ENCODE results near the gene VASN.

The VASN gene

GRCh38 chr16:4354512-4355409 is 16.9 kb upstream of the VASN start:
- DNase-seq: no peak

- no peak for DNase-seq
Measured at GRCh38 chr16:4356820-4357219, 14.8 kb upstream of the VASN start.

GRCh38 chr16:4358236-4358635 is 13.4 kb upstream of the VASN start:
- DNase-seq: no peak

- peak; percentile 67 for DNase-seq
Measured at GRCh38 chr16:4358831-4359561, 12.7 kb upstream of the VASN start.

- no peak for DNase-seq
Measured at GRCh38 chr16:4359914-4360313, 11.7 kb upstream of the VASN start.

- no peak for DNase-seq
Measured at GRCh38 chr16:4360538-4361021, 11.1 kb upstream of the VASN start.

GRCh38 chr16:4361033-4361943 is 10.4 kb upstream of the VASN start:
- no peak for DNase-seq

- no peak for DNase-seq
Measured at GRCh38 chr16:4361944-4362311, 9.7 kb upstream of the VASN start.

- DNase-seq: no peak
Measured at GRCh38 chr16:4362476-4363135, 9.0 kb upstream of the VASN start.

- no peak for DNase-seq
Measured at GRCh38 chr16:4364196-4365013, 7.2 kb upstream of the VASN start.

GRCh38 chr16:4365014-4365406 is 6.6 kb upstream of the VASN start:
- no peak for DNase-seq

- no peak for DNase-seq
Measured at GRCh38 chr16:4365615-4366014, 6.0 kb upstream of the VASN start.

GRCh38 chr16:4366016-4366415 is 5.6 kb upstream of the VASN start:
- DNase-seq: no peak

GRCh38 chr16:4367393-4367856 is 4.2 kb upstream of the VASN start:
- no peak for DNase-seq

GRCh38 chr16:4369007-4369733 is 2.5 kb upstream of the VASN start:
- DNase-seq: no peak

- DNase-seq: no peak
Measured at GRCh38 chr16:4370151-4370550, 1.5 kb upstream of the VASN start.

GRCh38 chr16:4370570-4371356 is 885 bp upstream of the VASN start:
- DNase-seq: no peak

GRCh38 chr16:4372001-4372577 is 441 bp downstream of the VASN start:
- DNase-seq: no peak

GRCh38 chr16:4372578-4373355 is 1.1 kb downstream of the VASN start:
- no peak for DNase-seq

Data from CD4-positive, alpha-beta T cell treated with Interleukin-17A for 1 hour (primary cell).